Tibial artery (tissue), 4 donors: ENCODE measurements around the gene DPM2.

Experiments used
- DNase-seq, 2 donors: peaks; one replicate each; pipeline ENCODE4 v3.0.0-alpha.2; 2019
- H3K27ac ChIP-seq, 2 donors: fragments of 200-600 bp; sonication (generic) in 1 of 2; 1 replicate in 1 of 2; 2 replicates in 1 of 2; pipeline ENCODE4 v1.5.1; 2018 to 2019; ENCODE audit warnings: mild to moderate bottlenecking in 1 of 2
- H3K27me3 ChIP-seq, 2 donors: fragments of 200-600 bp; sonication (generic) in 1 of 2; one replicate each; pipeline versions ENCODE4 v1.5.1 to v1.6.0; 2016 to 2019
- H3K36me3 ChIP-seq, 3 donors: fragments of 200-600 bp; sonication (generic) in 2 of 3; one replicate each; pipeline ENCODE4 v1.5.1; 2016 to 2019; ENCODE audit warnings: mild to moderate bottlenecking in 2 of 3
- H3K4me1 ChIP-seq, 4 donors: fragments of 200-600 bp; sonication (generic) in 2 of 4; 1 replicate in 3 of 4; 2 replicates in 1 of 4; pipeline ENCODE4 v1.5.1; 2016 to 2019
- H3K4me3 ChIP-seq, 2 donors: fragments of 200-600 bp; sonication (generic) in 1 of 2; 1 replicate in 1 of 2; 2 replicates in 1 of 2; pipeline ENCODE4 v1.5.1; 2018 to 2019; ENCODE audit warnings: mild to moderate bottlenecking in 2 of 2
- H3K9me3 ChIP-seq, 3 donors: fragments of 200-600 bp; sonication (generic) in 1 of 3; one replicate each; pipeline ENCODE4 v1.5.1; 2016 to 2019
- CTCF ChIP-seq, 2 experiments: fragments of 200-600 bp in 1 of 2; fragments of 450-650 bp in 1 of 2; IDR thresholded peaks; one replicate each; pipeline ENCODE4 v1.5.1; 2017 to 2019; ENCODE audit warnings: antibody characterized with exemption in 2 of 2, mild to moderate bottlenecking in 1 of 2, moderate library complexity in 1 of 2
- intact Hi-C: fragments of 100-400 bp; cut with DNase I; formaldehyde crosslinking; loops from one replicate; pipeline ENCODE4 v1.15.0; 2023; ENCODE audit warnings: low total_unique reads

DPM2 gene

GRCh38 chr9:127974769-127975261 lies 37.2 kb upstream of the DPM2 start:
- H3K9me3 ChIP-seq: no peaks in the 10 kb centered on the region
- intact Hi-C loops: loop anchor here (5.0 kb wide), 1 partner anchor 33 kb away; no protein-coding TSS in a partner anchor
- no peaks in the 10 kb centered on the region for H3K27me3 ChIP-seq
- peak; percentile 79 to 92 for DNase-seq
- no peak overlapping the region for H3K4me3 ChIP-seq
- peaks cover 23 to 98% (median 92%) of the 10 kb centered on the region in 4 donors for H3K4me1 ChIP-seq
- no peak for TF ChIP-seq CTCF (IDR thresholded peaks at IDR 0.05)
- H3K36me3 ChIP-seq: no peaks in the 10 kb centered on the region
- peak overlapping the region; percentile 94 for H3K27ac ChIP-seq

DNA sequence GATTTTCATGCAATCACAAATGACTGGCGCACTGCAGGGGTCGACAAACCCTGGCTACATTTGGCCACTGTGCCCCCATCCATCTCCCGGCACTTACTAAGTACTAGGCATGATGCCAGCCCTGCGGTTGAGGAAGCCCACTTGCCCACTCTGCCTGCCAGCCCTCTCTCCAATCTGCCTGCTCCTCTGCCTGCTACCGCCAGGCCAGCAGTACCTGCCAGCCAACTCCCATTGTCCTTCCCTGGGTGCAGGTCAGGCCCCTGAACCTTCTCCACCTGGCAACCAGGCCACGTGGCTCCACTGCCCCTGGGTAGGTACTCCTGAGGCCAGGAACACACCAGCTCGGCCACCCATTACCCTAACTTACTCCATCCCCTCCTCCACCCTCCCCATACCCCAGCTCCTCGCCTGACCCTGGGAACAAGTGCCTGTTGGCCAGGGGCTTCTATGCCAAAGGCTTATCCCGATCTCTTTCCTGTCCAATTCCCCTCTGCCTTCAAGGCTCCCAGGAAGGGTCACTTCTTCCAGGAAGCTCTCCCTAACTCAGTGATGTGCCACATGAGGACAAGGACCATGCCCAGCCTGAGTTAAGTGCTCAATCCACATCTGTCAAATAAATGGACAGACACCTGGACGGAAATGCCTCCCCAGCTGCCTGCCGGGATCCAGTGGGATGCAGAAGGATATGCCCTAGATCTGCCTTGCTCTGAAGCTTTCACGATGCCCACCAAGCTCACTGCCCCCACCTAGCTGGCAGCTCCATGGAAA lies 36.5 kb upstream of the DPM2 start:
- no peak for TF ChIP-seq CTCF (IDR thresholded peaks at IDR 0.05)
- DNase-seq: no peak
- no peaks in the 10 kb centered on the region for H3K27me3 ChIP-seq
- intact Hi-C loops: no loop called here
- H3K4me3 ChIP-seq: no peak overlapping the region
- H3K9me3 ChIP-seq: no peaks in the 10 kb centered on the region
- no peaks in the 10 kb centered on the region for H3K36me3 ChIP-seq
- peak overlapping the region; percentile 94 for H3K27ac ChIP-seq
- H3K4me1 ChIP-seq: peaks cover 19 to 100% (median 96%) of the 10 kb centered on the region in 4 donors

GRCh38 chr9:127973169-127974000 lies 35.7 kb upstream of the DPM2 start:
- no peak for DNase-seq
- no peak overlapping the region for H3K4me3 ChIP-seq
- peak overlapping the region; percentile 94 for H3K27ac ChIP-seq
- H3K9me3 ChIP-seq: no peaks in the 10 kb centered on the region
- intact Hi-C loops: no loop called here
- TF ChIP-seq CTCF (IDR thresholded peaks at IDR 0.05): no peak
- no peaks in the 10 kb centered on the region for H3K36me3 ChIP-seq
- no peaks in the 10 kb centered on the region for H3K27me3 ChIP-seq
- peaks cover 18 to 100% (median 97%) of the 10 kb centered on the region in 4 donors for H3K4me1 ChIP-seq

GRCh38 chr9:127972236-127972871 lies 34.7 kb upstream of the DPM2 start:
- Histone ChIP-seq H3K27ac (peak overlapping the region; percentile 94), H3K36me3 (no peaks in the 10 kb centered on the region), H3K4me3 (no peak overlapping the region), H3K27me3 (no peaks in the 10 kb centered on the region), H3K9me3 (no peaks in the 10 kb centered on the region), H3K4me1 (peaks cover 18 to 100% (median 95%) of the 10 kb centered on the region in 4 donors)
- intact Hi-C loops: no loop called here
- no peak for DNase-seq
- no peak for TF ChIP-seq CTCF (IDR thresholded peaks at IDR 0.05)

- no peaks in the 10 kb centered on the region for H3K36me3 ChIP-seq
- intact Hi-C loops: no loop called here
- peaks cover 18 to 100% (median 95%) of the 10 kb centered on the region in 4 donors for H3K4me1 ChIP-seq
- TF ChIP-seq CTCF (IDR thresholded peaks at IDR 0.05): no peak
- no peaks in the 10 kb centered on the region for H3K9me3 ChIP-seq
- DNase-seq: no peak
- H3K27ac ChIP-seq: peak overlapping the region; percentile 94
- H3K4me3 ChIP-seq: no peak overlapping the region
- H3K27me3 ChIP-seq: no peaks in the 10 kb centered on the region
Observed at GRCh38 chr9:127971357-127972235, 33.9 kb upstream of the DPM2 start.
